Measurements from ENCODE around the gene ABCB11.

Gene ABCB11

GRCh38 chr2:168956392-168956791 lies 74.7 kb downstream of the ABCB11 start:
- TF ChIP-seq CTCF (IDR thresholded peaks at IDR 0.05; ENCODE audit: borderline replicate concordance, insufficient read depth, low read depth, low read length) = no peak
- no peak overlapping the region for H3K4me3 ChIP-seq (ENCODE audit: low read depth, low read length)

GRCh38 chr2:168955321-168955720 lies 75.8 kb downstream of the ABCB11 start:
- TF ChIP-seq CTCF (IDR thresholded peaks at IDR 0.05; ENCODE audit: borderline replicate concordance, insufficient read depth, low read depth, low read length) = no peak

GRCh38 chr2:168954256-168954655 lies 76.9 kb downstream of the ABCB11 start:
- no peak for TF ChIP-seq CTCF (IDR thresholded peaks at IDR 0.05; ENCODE audit: borderline replicate concordance, insufficient read depth, low read depth, low read length)
- no peak overlapping the region for H3K4me3 ChIP-seq (ENCODE audit: low read depth, low read length)

More at GRCh38 chr2:168955321-168955720, 75.8 kb downstream of the ABCB11 start:
- no peak overlapping the region for H3K4me3 ChIP-seq (ENCODE audit: low read depth, low read length)

GRCh38 chr2:168952424-168952823 lies 78.7 kb downstream of the ABCB11 start:
- H3K4me3 ChIP-seq (ENCODE audit: low read depth, low read length) = no peak overlapping the region
- no peak for TF ChIP-seq CTCF (IDR thresholded peaks at IDR 0.05; ENCODE audit: borderline replicate concordance, insufficient read depth, low read depth, low read length)

- H3K4me3 ChIP-seq (ENCODE audit: low read depth, low read length) = no peak overlapping the region
- TF ChIP-seq CTCF (IDR thresholded peaks at IDR 0.05; ENCODE audit: borderline replicate concordance, insufficient read depth, low read depth, low read length) = no peak
Observed at GRCh38 chr2:168951871-168952270, 79.3 kb downstream of the ABCB11 start.

- TF ChIP-seq CTCF (IDR thresholded peaks at IDR 0.05; ENCODE audit: borderline replicate concordance, insufficient read depth, low read depth, low read length) = no peak
- no peak overlapping the region for H3K4me3 ChIP-seq (ENCODE audit: low read depth, low read length)
Observed at GRCh38 chr2:168949324-168949723, 81.8 kb downstream of the ABCB11 start.

- peak; percentile 60; the same call in 1 of the 2 replicates for TF ChIP-seq CTCF (IDR thresholded peaks at IDR 0.05; ENCODE audit: borderline replicate concordance, insufficient read depth, low read depth, low read length)
- no peak overlapping the region for H3K4me3 ChIP-seq (ENCODE audit: low read depth, low read length)
Observed at GRCh38 chr2:168948621-168949212, 82.4 kb downstream of the ABCB11 start.

Measured in GM12875 (cell line).